HL-60 (cell line): ENCODE measurements around the gene UBAP2.

ENCODE experiments used
- DNase-seq, 2 experiments: peaks; one replicate each; pipeline ENCODE4 v3.0.0-alpha.2; 2010 to 2020; ENCODE audit warnings: low read depth in 1 of 2, low spot score in 1 of 2
- H3K27ac ChIP-seq: fragments of 250-450 bp; sonication (Bioruptor Pico); replicated peaks from 2 replicates; pipeline ENCODE4 v1.5.1; 2020; ENCODE audit warnings: mild to moderate bottlenecking, moderate library complexity
- H3K27me3 ChIP-seq: fragments of 250-450 bp; sonication (Bioruptor Pico); 2 replicates; pipeline ENCODE4 v1.5.1; 2021; ENCODE audit warnings: mild to moderate bottlenecking, moderate library complexity; ENCODE audit not compliant: insufficient read depth, poor library complexity, severe bottlenecking
- H3K4me3 ChIP-seq: replicated peaks from 2 replicates; pipeline ENCODE4 v1.5.1; 2011; ENCODE audit warnings: mild to moderate bottlenecking, control low read depth, low read length; ENCODE audit not compliant: insufficient read depth
- CTCF ChIP-seq: IDR thresholded peaks from one replicate; pipeline ENCODE4 v1.5.1; 2011; ENCODE audit warnings: low read length, control low read depth, inconsistent platforms; ENCODE audit not compliant: insufficient read depth
- GABPA ChIP-seq: IDR thresholded peaks from 2 replicates; pipeline ENCODE4 v1.6.1; 2012; ENCODE audit warnings: low read depth
- POLR2AphosphoS5 ChIP-seq: IDR thresholded peaks from 2 replicates; pipeline ENCODE4 v1.6.1; 2012; ENCODE audit warnings: low read depth
- REST ChIP-seq: IDR thresholded peaks from 2 replicates; pipeline ENCODE4 v1.6.1; 2012; ENCODE audit warnings: low read depth; ENCODE audit not compliant: insufficient replicate concordance
- SPI1 ChIP-seq: IDR thresholded peaks from 2 replicates; pipeline ENCODE4 v1.6.1; 2012; ENCODE audit warnings: low read depth, mild to moderate bottlenecking, borderline replicate concordance

Gene UBAP2

GRCh38 chr9:34037626-34038025 lies 11.1 kb downstream of the UBAP2 start:
- TF ChIP-seq SPI1 (no peak), POLR2AphosphoS5 (no peak), GABPA (no peak), REST (no peak), CTCF (no peak)
- H3K27me3 ChIP-seq, result no peaks in the 10 kb centered on the region
- no peak overlapping the region for H3K27ac ChIP-seq
- no peak overlapping the region for H3K4me3 ChIP-seq
- no peak for DNase-seq

GRCh38 chr9:34036625-34037024 lies 12.1 kb downstream of the UBAP2 start:
- Histone ChIP-seq H3K27me3 (no peaks in the 10 kb centered on the region), H3K4me3 (no peak overlapping the region), H3K27ac (no peak overlapping the region)
- no peak for DNase-seq
- TF ChIP-seq CTCF (no peak), POLR2AphosphoS5 (no peak), SPI1 (no peak), REST (no peak), GABPA (no peak)

- Histone ChIP-seq H3K27me3 (no peaks in the 10 kb centered on the region), H3K27ac (no peak overlapping the region), H3K4me3 (no peak overlapping the region)
- no peak for DNase-seq
- TF ChIP-seq SPI1, result no peak
- no peak for TF ChIP-seq GABPA
- TF ChIP-seq POLR2AphosphoS5, result no peak
- no peak for TF ChIP-seq CTCF
- TF ChIP-seq REST, result no peak
These were observed 13.0 kb downstream of the UBAP2 start for GRCh38 chr9:34035656-34036055.
